Kidney epithelial cell (primary cell): ENCODE data around the gene TRAPPC5. TPM values are rescaled to one million over a fixed set of nuclear protein-coding genes. Genes with fewer than 3 reads are reported as not detected.

Experiments used
- DNase-seq: peaks from one replicate; pipeline ENCODE4 v3.0.0-alpha.2; 2010; ENCODE audit warnings: low read depth
- H3K27me3 ChIP-seq: 2 replicates; pipeline ENCODE4 v1.6.0; 2011; ENCODE audit warnings: low read length; ENCODE audit not compliant: control insufficient read depth, insufficient read depth
- H3K36me3 ChIP-seq: 2 replicates; pipeline ENCODE4 v1.5.1; 2011; ENCODE audit warnings: low read length; ENCODE audit not compliant: control insufficient read depth, insufficient read depth
- H3K4me3 ChIP-seq: 2 replicates; pipeline ENCODE4 v1.5.1; 2011; ENCODE audit warnings: low read depth, mild to moderate bottlenecking, control low read depth, low read length
- CTCF ChIP-seq: IDR thresholded peaks from 2 replicates; pipeline ENCODE4 v1.5.1; 2011; ENCODE audit warnings: mild to moderate bottlenecking, moderate library complexity, low read length, control low read depth, inconsistent platforms; ENCODE audit not compliant: insufficient read depth, poor library complexity, severe bottlenecking
- total RNA-seq: library from RNA; depleted of rRNA; stranded (reverse); fragments of >200 nt; gene quantifications from 2 replicates; pipeline ENCODE4 v1.2.3, GENCODE V29; 2015

TRAPPC5 gene
- total RNA-seq, 1 donor from 2014 or later = 117 TPM

GRCh38 chr19:7644550-7644877 is 36.1 kb upstream of the TRAPPC5 start:
- no peaks in the 10 kb centered on the region for H3K36me3 ChIP-seq
- H3K27me3 ChIP-seq = no peaks in the 10 kb centered on the region
- no peak for DNase-seq
- no peak for TF ChIP-seq CTCF
- no peak overlapping the region for H3K4me3 ChIP-seq

GRCh38 chr19:7645163-7645562 is 35.5 kb upstream of the TRAPPC5 start:
- Histone ChIP-seq H3K27me3 (no peaks in the 10 kb centered on the region), H3K36me3 (no peaks in the 10 kb centered on the region), H3K4me3 (no peak overlapping the region)
- no peak for DNase-seq
- no peak for TF ChIP-seq CTCF

- H3K4me3 ChIP-seq = no peak overlapping the region
- no peak for TF ChIP-seq CTCF
Observed at GRCh38 chr19:7645656-7646425, 34.8 kb upstream of the TRAPPC5 start.

GRCh38 chr19:7646426-7646700 is 34.3 kb upstream of the TRAPPC5 start:
- no peak for DNase-seq
- no peak for TF ChIP-seq CTCF
- Histone ChIP-seq H3K4me3 (no peak overlapping the region), H3K36me3 (no peaks in the 10 kb centered on the region), H3K27me3 (peaks cover 2% of the 10 kb centered on the region)

More at GRCh38 chr19:7645656-7646425, 34.8 kb upstream of the TRAPPC5 start:
- H3K27me3 ChIP-seq = no peaks in the 10 kb centered on the region
- no peaks in the 10 kb centered on the region for H3K36me3 ChIP-seq
- no peak for DNase-seq

- no peak for DNase-seq
- Histone ChIP-seq H3K36me3 (no peaks in the 10 kb centered on the region), H3K4me3 (no peak overlapping the region), H3K27me3 (peaks cover 2% of the 10 kb centered on the region)
- no peak for TF ChIP-seq CTCF
Observed at GRCh38 chr19:7647156-7647555, 33.5 kb upstream of the TRAPPC5 start.

- Histone ChIP-seq H3K36me3 (no peaks in the 10 kb centered on the region), H3K4me3 (no peak overlapping the region), H3K27me3 (peaks cover 2% of the 10 kb centered on the region)
- no peak for TF ChIP-seq CTCF
- no peak for DNase-seq
Observed at GRCh38 chr19:7648265-7649014, 32.2 kb upstream of the TRAPPC5 start.
